AG04450 (cell line): ENCODE results near the gene SCGB3A2. TPM values are rescaled to one million over a fixed set of nuclear protein-coding genes. Genes with fewer than 3 reads are reported as not detected.

Source experiments
- CTCF ChIA-PET: fragments of 300-600, 350-600 bp; formaldehyde crosslinking; extraction: SDS; loops from one replicate; lab custom pipeline; 2022; ENCODE audit warnings: antibody characterized with exemption, inconsistent platforms; lab: Charles Lee
- POLR2A ChIA-PET: fragments of 350-600 bp; formaldehyde crosslinking; extraction: SDS; loops from one replicate; lab custom pipeline; 2021; ENCODE audit warnings: antibody characterized with exemption, inconsistent platforms; lab: Yijun Ruan, JAX
- DNase-seq: peaks from one replicate; pipeline ENCODE4 v3.0.0-alpha.2; 2011; ENCODE audit warnings: low read depth, low spot score
- H3K27ac ChIP-seq: one replicate; pipeline ENCODE4 v1.5.1; 2012; ENCODE audit warnings: low read depth, low read length, control low read depth
- H3K27me3 ChIP-seq: one replicate; pipeline ENCODE4 v1.6.0; 2012; ENCODE audit warnings: low read length; ENCODE audit not compliant: control insufficient read depth, insufficient read depth
- H3K4me3 ChIP-seq: 2 replicates; pipeline ENCODE4 v1.5.1; 2011; ENCODE audit warnings: mild to moderate bottlenecking, low read depth, low read length, control low read depth
- H3K9me3 ChIP-seq: 2 replicates; pipeline ENCODE4 v1.5.1; 2012; ENCODE audit warnings: low read length; ENCODE audit not compliant: control insufficient read depth, insufficient read depth
- polyA plus RNA-seq: library from polyadenylated mRNA; depleted of rRNA; stranded (reverse); fragments of >200 nt; gene quantifications from 2 replicates; pipeline ENCODE4 v1.2.3, GENCODE V29; 2011
- TF ChIP-seq, protein P1 (sequence below): IDR thresholded peaks from 2 replicates; pipeline ENCODE4 v1.5.1; 2011; ENCODE audit warnings: low read depth, low read length, control low read depth, inconsistent platforms

SCGB3A2 gene
- polyA plus RNA-seq, 1 experiment, result not detected

DNA sequence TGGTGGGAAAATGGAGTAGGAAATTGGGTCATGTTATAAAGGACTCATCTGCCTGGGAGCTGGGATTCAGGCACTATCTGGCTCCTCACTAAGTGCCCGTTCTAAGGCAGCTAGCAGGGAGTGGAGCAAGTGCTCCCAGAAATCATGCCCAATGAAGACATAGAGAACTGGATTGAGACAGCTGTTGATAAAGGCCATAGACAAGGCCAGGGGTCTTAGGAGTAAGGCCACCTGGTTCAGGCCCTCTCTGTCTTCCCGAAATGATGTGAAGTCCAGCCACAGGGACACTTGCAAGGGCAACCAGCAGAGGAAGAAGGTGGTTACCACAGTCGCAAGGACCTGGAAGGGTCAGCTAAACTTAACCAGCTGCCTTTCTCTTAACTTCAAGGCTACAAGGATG lies 26.9 kb upstream of the SCGB3A2 start:
- H3K4me3 ChIP-seq, result no peak overlapping the region
- DNase-seq, result no peak
- CTCF ChIA-PET, result no interaction called here
- H3K9me3 ChIP-seq, result no peaks in the 10 kb centered on the region
- TF ChIP-seq, protein P1, sequence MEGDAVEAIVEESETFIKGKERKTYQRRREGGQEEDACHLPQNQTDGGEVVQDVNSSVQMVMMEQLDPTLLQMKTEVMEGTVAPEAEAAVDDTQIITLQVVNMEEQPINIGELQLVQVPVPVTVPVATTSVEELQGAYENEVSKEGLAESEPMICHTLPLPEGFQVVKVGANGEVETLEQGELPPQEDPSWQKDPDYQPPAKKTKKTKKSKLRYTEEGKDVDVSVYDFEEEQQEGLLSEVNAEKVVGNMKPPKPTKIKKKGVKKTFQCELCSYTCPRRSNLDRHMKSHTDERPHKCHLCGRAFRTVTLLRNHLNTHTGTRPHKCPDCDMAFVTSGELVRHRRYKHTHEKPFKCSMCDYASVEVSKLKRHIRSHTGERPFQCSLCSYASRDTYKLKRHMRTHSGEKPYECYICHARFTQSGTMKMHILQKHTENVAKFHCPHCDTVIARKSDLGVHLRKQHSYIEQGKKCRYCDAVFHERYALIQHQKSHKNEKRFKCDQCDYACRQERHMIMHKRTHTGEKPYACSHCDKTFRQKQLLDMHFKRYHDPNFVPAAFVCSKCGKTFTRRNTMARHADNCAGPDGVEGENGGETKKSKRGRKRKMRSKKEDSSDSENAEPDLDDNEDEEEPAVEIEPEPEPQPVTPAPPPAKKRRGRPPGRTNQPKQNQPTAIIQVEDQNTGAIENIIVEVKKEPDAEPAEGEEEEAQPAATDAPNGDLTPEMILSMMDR, result no peak
- POLR2A ChIA-PET, result no interaction called here
- H3K27me3 ChIP-seq, result no peaks in the 10 kb centered on the region
- no peak overlapping the region for H3K27ac ChIP-seq

DNA sequence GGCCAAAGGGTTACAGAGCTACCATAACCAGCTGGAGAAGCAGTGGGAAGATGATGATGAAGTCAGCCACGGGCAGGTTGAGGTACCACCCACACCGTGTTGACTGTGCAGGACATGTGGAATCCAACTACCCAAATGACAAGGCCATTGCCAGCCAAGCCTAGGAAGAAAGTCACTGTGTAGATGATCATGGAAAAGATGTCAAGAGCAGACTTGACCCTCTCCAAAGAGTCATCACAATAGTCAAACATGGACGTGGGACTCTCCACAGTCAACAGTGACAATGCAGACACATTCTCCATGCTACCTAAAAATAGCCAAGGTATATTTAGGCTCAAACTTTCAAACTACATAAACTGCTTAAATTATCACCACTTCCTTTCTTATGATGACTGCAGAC lies 26.1 kb upstream of the SCGB3A2 start:
- CTCF ChIA-PET, result no interaction called here
- no peak overlapping the region for H3K27ac ChIP-seq
- no peak overlapping the region for H3K4me3 ChIP-seq
- TF ChIP-seq, protein P1, result no peak
- no peak for DNase-seq
- H3K27me3 ChIP-seq, result no peaks in the 10 kb centered on the region
- no peaks in the 10 kb centered on the region for H3K9me3 ChIP-seq
- POLR2A ChIA-PET, result no interaction called here

DNA sequence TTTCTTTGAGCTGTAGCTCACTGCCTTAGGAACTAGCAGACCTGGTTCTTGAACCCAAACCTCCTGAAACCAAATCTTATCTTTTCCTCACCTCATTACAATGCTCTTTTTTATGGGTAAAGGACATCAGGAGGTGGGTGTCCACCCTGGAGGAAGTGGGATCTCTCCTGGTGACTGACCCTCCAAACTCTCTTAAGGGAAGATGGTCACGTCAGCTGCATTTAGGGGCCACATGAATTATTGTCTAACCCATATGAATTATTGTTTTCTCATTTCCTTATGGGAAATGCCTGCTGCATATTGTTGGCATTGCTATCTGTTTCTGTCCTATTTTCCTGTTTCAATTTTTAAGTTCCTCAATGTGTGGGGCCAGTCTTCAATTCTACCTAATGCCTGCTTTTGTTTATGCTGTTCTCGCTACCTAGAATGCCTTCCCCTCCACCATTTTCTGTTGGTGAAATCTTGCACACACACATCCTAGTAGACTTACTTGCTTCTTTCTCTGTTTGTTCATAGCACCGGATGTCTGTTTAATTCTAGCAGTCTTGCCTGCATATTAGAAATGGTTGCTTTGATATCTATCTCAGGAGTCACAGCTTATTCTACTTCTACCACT lies 25.0 kb upstream of the SCGB3A2 start:
- CTCF ChIA-PET, result no interaction called here
- Histone ChIP-seq H3K27me3 (no peaks in the 10 kb centered on the region), H3K9me3 (no peaks in the 10 kb centered on the region)

DNA sequence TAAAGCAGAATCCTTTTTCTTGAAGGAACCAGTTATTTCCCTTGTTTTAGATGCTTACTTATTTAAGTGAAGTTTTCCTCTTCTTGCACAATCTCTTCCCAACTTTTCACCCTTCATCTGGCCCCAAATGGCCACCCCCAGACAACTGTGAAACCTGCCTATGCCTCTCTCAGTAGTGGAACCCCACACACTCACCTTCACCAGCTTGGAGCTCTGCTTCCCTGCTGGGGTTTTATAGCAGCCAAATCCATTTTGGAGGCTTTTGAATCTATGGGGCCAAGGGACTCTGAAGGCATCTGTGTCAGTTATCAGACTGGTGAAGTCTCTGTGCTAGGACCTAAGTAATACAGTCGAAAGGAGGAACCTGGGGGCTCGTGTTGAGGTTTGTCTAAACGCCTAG lies 24.2 kb upstream of the SCGB3A2 start:
- POLR2A ChIA-PET, result no interaction called here

More for the DNA sequence above, 25.0 kb upstream of the SCGB3A2 start:
- POLR2A ChIA-PET, result no interaction called here
- Histone ChIP-seq H3K27ac (no peak overlapping the region), H3K4me3 (no peak overlapping the region)
- no peak for DNase-seq
- TF ChIP-seq, protein P1, result no peak

More for the DNA sequence above, 24.2 kb upstream of the SCGB3A2 start:
- Histone ChIP-seq H3K4me3 (no peak overlapping the region), H3K27me3 (no peaks in the 10 kb centered on the region), H3K27ac (no peak overlapping the region), H3K9me3 (no peaks in the 10 kb centered on the region)
- CTCF ChIA-PET, result interaction anchor here (1.6 kb wide), 1 partner anchor 81 kb away, joined by 5 read pairs; no protein-coding TSS in a partner anchor
- no peak for DNase-seq
- TF ChIP-seq, protein P1, result no peak
